AG04450 (cell line): ENCODE results near the gene KRT6A. TPM values are rescaled to one million over a fixed set of nuclear protein-coding genes. Genes with fewer than 3 reads are reported as not detected.

Source experiments
- CTCF ChIA-PET: fragments of 300-600, 350-600 bp; formaldehyde crosslinking; extraction: SDS; loops from one replicate; lab custom pipeline; 2022; ENCODE audit warnings: antibody characterized with exemption, inconsistent platforms; lab: Charles Lee
- POLR2A ChIA-PET: fragments of 350-600 bp; formaldehyde crosslinking; extraction: SDS; loops from one replicate; lab custom pipeline; 2021; ENCODE audit warnings: antibody characterized with exemption, inconsistent platforms; lab: Yijun Ruan, JAX
- DNase-seq: peaks from one replicate; pipeline ENCODE4 v3.0.0-alpha.2; 2011; ENCODE audit warnings: low read depth, low spot score
- H3K27ac ChIP-seq: one replicate; pipeline ENCODE4 v1.5.1; 2012; ENCODE audit warnings: low read depth, low read length, control low read depth
- H3K27me3 ChIP-seq: one replicate; pipeline ENCODE4 v1.6.0; 2012; ENCODE audit warnings: low read length; ENCODE audit not compliant: control insufficient read depth, insufficient read depth
- H3K4me3 ChIP-seq: 2 replicates; pipeline ENCODE4 v1.5.1; 2011; ENCODE audit warnings: mild to moderate bottlenecking, low read depth, low read length, control low read depth
- H3K9me3 ChIP-seq: 2 replicates; pipeline ENCODE4 v1.5.1; 2012; ENCODE audit warnings: low read length; ENCODE audit not compliant: control insufficient read depth, insufficient read depth
- CTCF ChIP-seq: IDR thresholded peaks from 2 replicates; pipeline ENCODE4 v1.5.1; 2011; ENCODE audit warnings: low read depth, low read length, control low read depth, inconsistent platforms
- polyA plus RNA-seq: library from polyadenylated mRNA; depleted of rRNA; stranded (reverse); fragments of >200 nt; gene quantifications from 2 replicates; pipeline ENCODE4 v1.2.3, GENCODE V29; 2011

KRT6A gene
- polyA plus RNA-seq, 1 experiment = not detected

- no peaks in the 10 kb centered on the region; the same call in 1 of the 2 replicates for H3K9me3 ChIP-seq
- no peak for DNase-seq
- ChIA-PET CTCF (interaction anchor here (0.7 kb wide), 1 partner anchor 224 kb away, joined by 3 read pairs; no protein-coding TSS in a partner anchor), POLR2A (no interaction called here)
- TF ChIP-seq CTCF = no peak
- H3K27ac ChIP-seq = no peak overlapping the region
- H3K27me3 ChIP-seq = peaks cover 6% of the 10 kb centered on the region
- H3K4me3 ChIP-seq = no peak overlapping the region
Measured at GRCh38 chr12:52521568-52522266, 28.7 kb upstream of the KRT6A start.

GRCh38 chr12:52521175-52521567 lies 28.1 kb upstream of the KRT6A start:
- no peak for TF ChIP-seq CTCF
- Histone ChIP-seq H3K9me3 (no peaks in the 10 kb centered on the region; the same call in 1 of the 2 replicates), H3K4me3 (no peak overlapping the region), H3K27ac (no peak overlapping the region), H3K27me3 (peaks cover 6% of the 10 kb centered on the region)
- DNase-seq = no peak
- CTCF ChIA-PET = interaction anchor here (0.7 kb wide), 1 partner anchor 224 kb away, joined by 3 read pairs; no protein-coding TSS in a partner anchor
- POLR2A ChIA-PET = no interaction called here

GRCh38 chr12:52519826-52520662 lies 27.0 kb upstream of the KRT6A start, which contains the start of gene KRT5:
Gene KRT5 (minus strand): TSS chr12:52520394. CDS start chr12:52520296, 98 bp downstream.
- Histone ChIP-seq H3K4me3 (no peak within 1 kb of the TSS), H3K27me3 (peaks cover 9% of the 10 kb centered on the region), H3K9me3 (no peaks in the 10 kb centered on the region; the same call in 1 of the 2 replicates), H3K27ac (no peak within 1 kb of the TSS)
- ChIA-PET CTCF (no interaction called here), POLR2A (no interaction called here)
- no peak for TF ChIP-seq CTCF
- no peak for DNase-seq

GRCh38 chr12:52519387-52519703 lies 26.3 kb upstream of the KRT6A start:
- ChIA-PET CTCF (no interaction called here), POLR2A (no interaction called here)
- no peak for DNase-seq
- Histone ChIP-seq H3K27ac (no peak overlapping the region), H3K4me3 (no peak overlapping the region), H3K9me3 (no peaks in the 10 kb centered on the region; the same call in 1 of the 2 replicates), H3K27me3 (peaks cover 9% of the 10 kb centered on the region)
- TF ChIP-seq CTCF = no peak
